Measurements from ENCODE around the gene DNAJB5.

DNA sequence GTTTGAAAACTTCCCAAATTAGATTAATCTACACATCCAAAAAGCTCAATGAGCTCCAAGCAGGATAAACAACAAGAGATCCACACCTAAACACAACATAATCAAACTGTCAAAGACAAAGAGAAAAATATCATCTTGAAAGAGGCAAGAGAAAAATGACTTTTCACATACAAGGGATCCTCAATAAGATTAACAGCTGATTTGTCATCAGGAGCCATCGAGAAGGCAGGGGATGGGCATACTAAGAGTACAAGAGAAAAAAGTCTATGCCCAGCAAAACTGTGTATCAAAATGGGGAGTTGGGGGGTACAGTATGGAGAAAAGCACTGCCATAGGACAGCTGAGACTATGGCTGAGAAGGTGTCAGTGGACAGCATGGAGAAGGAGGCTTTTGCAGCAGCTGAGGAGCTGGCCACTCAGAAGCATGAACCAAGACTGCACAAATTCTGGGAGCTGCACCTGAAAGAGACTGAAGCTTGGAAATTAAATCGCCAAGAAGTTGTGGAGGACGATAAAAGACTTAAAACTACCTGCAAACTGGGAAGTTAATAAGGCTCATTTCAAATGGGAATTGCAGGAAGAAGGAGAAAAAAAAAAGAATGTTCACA is 20.9 kb downstream of the DNAJB5 start:
- TF ChIP-seq NFRKB (IDR thresholded peaks at IDR 0.05) (no peak), ZNF384 (IDR thresholded peaks at IDR 0.05) (no peak), SUZ12 (IDR thresholded peaks at IDR 0.05) (no peak), HDGF (IDR thresholded peaks at IDR 0.05; ENCODE audit: borderline replicate concordance) (no peak), L3MBTL2 (conservative IDR thresholded peaks at IDR 0.05) (no peak), SP1 (IDR thresholded peaks at IDR 0.05) (no peak), FOXA1 (IDR thresholded peaks at IDR 0.05) (no peak), ARNT (IDR thresholded peaks at IDR 0.05) (no peak), FOXM1 (IDR thresholded peaks at IDR 0.05; ENCODE audit: borderline replicate concordance) (no peak)

All from HEK293T (cell line).